NCI-H2196 (cell line): ENCODE results near the gene MECP2.
"Not testable (repeated sequence)": the region's sequence is repeated elsewhere in the genome, so short reads cannot be mapped to it uniquely, and the experiment has no call there.

ENCODE experiments used
- DNase-seq: peaks from one replicate; lab custom pipeline; 2025; ENCODE audit not compliant: unreplicated experiment; lab: John Stamatoyannopoulos, UW

The MECP2 gene

GRCh38 chrX:153995504-153995903, 102.0 kb downstream of the MECP2 start:
- no peak for DNase-seq

GRCh38 chrX:153994398-153994797, 103.1 kb downstream of the MECP2 start:
- not testable (repeated sequence) for DNase-seq

- no peak for DNase-seq
Observed at GRCh38 chrX:153993978-153994377, 103.5 kb downstream of the MECP2 start.

GRCh38 chrX:153993079-153993478, 104.4 kb downstream of the MECP2 start:
- no peak for DNase-seq

- no peak for DNase-seq
Observed at GRCh38 chrX:153992180-153992579, 105.3 kb downstream of the MECP2 start.

- no peak for DNase-seq
Observed at GRCh38 chrX:153991013-153991580, 106.4 kb downstream of the MECP2 start.

- DNase-seq: no peak
Observed at GRCh38 chrX:153989973-153990655, 107.4 kb downstream of the MECP2 start.

- no peak for DNase-seq
Observed at GRCh38 chrX:153988493-153988892, 109.0 kb downstream of the MECP2 start.

GRCh38 chrX:153984351-153985178, 113.0 kb downstream of the MECP2 start:
- DNase-seq: peak; percentile 18

- no peak for DNase-seq
Observed at GRCh38 chrX:153983321-153983801, 114.2 kb downstream of the MECP2 start.

- no peak for DNase-seq
Observed at GRCh38 chrX:153981771-153982533, 115.6 kb downstream of the MECP2 start.

- DNase-seq: no peak
Observed at GRCh38 chrX:153981231-153981630, 116.3 kb downstream of the MECP2 start.

- not testable (repeated sequence) for DNase-seq
Observed at GRCh38 chrX:153980394-153980793, 117.1 kb downstream of the MECP2 start.

GRCh38 chrX:153974726-153975286, 122.7 kb downstream of the MECP2 start:
- no peak for DNase-seq

- no peak for DNase-seq
Observed at GRCh38 chrX:153974003-153974725, 123.4 kb downstream of the MECP2 start.

- no peak for DNase-seq
Observed at GRCh38 chrX:153973127-153974002, 124.2 kb downstream of the MECP2 start.

GRCh38 chrX:153972368-153973126, 125.0 kb downstream of the MECP2 start, which contains the start of gene TMEM187:
TSS of gene TMEM187 (plus strand) at chrX:153972754. CDS start at chrX:153982063, 9,309 bp downstream.
- peak; percentile 92 for DNase-seq
